ENCODE measurements around the gene SEPTIN2.
"Not testable (repeated sequence)": the region's sequence is repeated elsewhere in the genome, so short reads cannot be mapped to it uniquely, and the experiment has no call there.

DNA sequence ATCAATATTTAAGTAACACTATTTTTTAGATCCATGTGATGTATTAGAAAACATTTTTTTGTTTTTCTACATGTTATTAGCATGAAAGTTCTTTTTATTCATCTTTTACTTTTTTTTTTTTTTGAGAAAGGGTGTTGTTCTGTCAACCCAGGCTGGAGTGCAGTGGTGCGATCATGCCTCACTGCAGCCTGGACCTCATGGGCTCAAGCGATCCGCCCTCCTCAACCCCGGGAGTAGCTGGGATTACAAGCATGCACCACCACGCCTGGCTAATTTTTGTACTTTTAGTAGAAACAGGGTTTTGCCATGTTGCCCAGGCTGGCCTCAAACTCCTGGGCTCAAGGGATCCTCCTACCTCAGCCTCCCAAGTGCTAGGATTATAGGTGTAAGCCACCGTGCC lies 58.2 kb downstream of the SEPTIN2 start:
- TF ChIP-seq CTBP1 (IDR thresholded peaks at IDR 0.05; ENCODE audit: borderline replicate concordance); ELF4 (IDR thresholded peaks at IDR 0.05); ZNF384 (IDR thresholded peaks at IDR 0.05): not testable (repeated sequence)

All from HEK293T (cell line).